ENCODE results near the gene CTXND1.

The CTXND1 gene

DNA sequence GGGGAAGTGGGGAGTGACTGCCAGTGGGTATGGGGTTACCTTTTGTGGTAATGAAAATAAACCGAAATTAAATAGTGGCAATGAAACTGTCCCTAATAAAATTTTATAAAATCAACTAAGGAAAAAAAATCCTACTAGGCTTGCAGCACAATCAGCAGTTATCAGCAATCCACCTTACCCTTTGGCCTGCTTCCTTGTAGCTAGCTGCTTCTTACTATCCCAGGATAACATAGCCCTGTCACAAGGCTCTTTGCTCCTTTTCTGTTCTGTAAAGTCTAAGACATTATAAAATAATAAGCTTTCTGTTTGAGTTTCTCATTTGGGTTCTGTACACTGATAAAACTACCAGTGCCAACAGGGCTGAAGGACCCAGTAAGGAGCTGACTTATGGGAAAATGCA lies 23.0 kb upstream of the CTXND1 start:
- Histone ChIP-seq H3K4me3 (ENCODE audit: low read depth, low read length) (no peak overlapping the region), H3K36me3 (ENCODE audit: control insufficient read depth in 2 of 2, insufficient read depth in 1 of 2, low read length in 2 of 2) (no peaks in the 10 kb centered on the region), H3K4me1 (ENCODE audit: control insufficient read depth, insufficient read depth, low read length) (no peaks in the 10 kb centered on the region), H3K27ac (ENCODE audit: extremely low read depth, low read depth, low read length) (no peak overlapping the region), H3K9me3 (ENCODE audit: control insufficient read depth, insufficient read depth, low read depth, low read length) (no peaks in the 10 kb centered on the region)
- CTCF ChIA-PET = interaction anchor here (1.5 kb wide), 1 partner anchor 35 kb away, joined by 3 read pairs; no protein-coding TSS in a partner anchor
- TF ChIP-seq BCL11A (tag by site-specific recombination; IDR thresholded peaks at IDR 0.05; ENCODE audit: low read depth) (no peak), ZNF354C (tag by site-specific recombination; IDR thresholded peaks at IDR 0.05; ENCODE audit: borderline replicate concordance, low read depth) (no peak), HOXD13 (CRISPR knock-in tag; IDR thresholded peaks at IDR 0.05; ENCODE audit: borderline replicate concordance) (no peak), ZFP41 (tag by site-specific recombination; IDR thresholded peaks at IDR 0.05; ENCODE audit: borderline replicate concordance) (no peak), REPIN1 (tag by site-specific recombination; IDR thresholded peaks at IDR 0.05; ENCODE audit: low read depth) (no peak), ZNF776 (tag by site-specific recombination; IDR thresholded peaks at IDR 0.05; ENCODE audit: borderline replicate concordance) (no peak), ZIC2 (tag by site-specific recombination; IDR thresholded peaks at IDR 0.05) (no peak), ZNF132 (tag by site-specific recombination; IDR thresholded peaks at IDR 0.05; ENCODE audit: borderline replicate concordance) (no peak), ZNF23 (tag by site-specific recombination; IDR thresholded peaks at IDR 0.05; ENCODE audit: borderline replicate concordance) (no peak), KLF16 (tag by site-specific recombination; IDR thresholded peaks at IDR 0.05) (no peak), ZNF350 (tag by site-specific recombination; IDR thresholded peaks at IDR 0.05) (no peak), HOXC10 (CRISPR knock-in tag; IDR thresholded peaks at IDR 0.05) (no peak), WT1 (tag by site-specific recombination; IDR thresholded peaks at IDR 0.05) (no peak), KLF9 (tag by site-specific recombination; IDR thresholded peaks at IDR 0.05; ENCODE audit: low read depth) (no peak), ZNF366 (tag by site-specific recombination; conservative IDR thresholded peaks at IDR 0.05) (no peak)
- TF ChIP-seq, protein P1, sequence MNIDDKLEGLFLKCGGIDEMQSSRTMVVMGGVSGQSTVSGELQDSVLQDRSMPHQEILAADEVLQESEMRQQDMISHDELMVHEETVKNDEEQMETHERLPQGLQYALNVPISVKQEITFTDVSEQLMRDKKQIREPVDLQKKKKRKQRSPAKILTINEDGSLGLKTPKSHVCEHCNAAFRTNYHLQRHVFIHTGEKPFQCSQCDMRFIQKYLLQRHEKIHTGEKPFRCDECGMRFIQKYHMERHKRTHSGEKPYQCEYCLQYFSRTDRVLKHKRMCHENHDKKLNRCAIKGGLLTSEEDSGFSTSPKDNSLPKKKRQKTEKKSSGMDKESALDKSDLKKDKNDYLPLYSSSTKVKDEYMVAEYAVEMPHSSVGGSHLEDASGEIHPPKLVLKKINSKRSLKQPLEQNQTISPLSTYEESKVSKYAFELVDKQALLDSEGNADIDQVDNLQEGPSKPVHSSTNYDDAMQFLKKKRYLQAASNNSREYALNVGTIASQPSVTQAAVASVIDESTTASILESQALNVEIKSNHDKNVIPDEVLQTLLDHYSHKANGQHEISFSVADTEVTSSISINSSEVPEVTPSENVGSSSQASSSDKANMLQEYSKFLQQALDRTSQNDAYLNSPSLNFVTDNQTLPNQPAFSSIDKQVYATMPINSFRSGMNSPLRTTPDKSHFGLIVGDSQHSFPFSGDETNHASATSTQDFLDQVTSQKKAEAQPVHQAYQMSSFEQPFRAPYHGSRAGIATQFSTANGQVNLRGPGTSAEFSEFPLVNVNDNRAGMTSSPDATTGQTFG (tag by site-specific recombination; IDR thresholded peaks at IDR 0.05; ENCODE audit: borderline replicate concordance) = no peak
- TF ChIP-seq, protein P2, sequence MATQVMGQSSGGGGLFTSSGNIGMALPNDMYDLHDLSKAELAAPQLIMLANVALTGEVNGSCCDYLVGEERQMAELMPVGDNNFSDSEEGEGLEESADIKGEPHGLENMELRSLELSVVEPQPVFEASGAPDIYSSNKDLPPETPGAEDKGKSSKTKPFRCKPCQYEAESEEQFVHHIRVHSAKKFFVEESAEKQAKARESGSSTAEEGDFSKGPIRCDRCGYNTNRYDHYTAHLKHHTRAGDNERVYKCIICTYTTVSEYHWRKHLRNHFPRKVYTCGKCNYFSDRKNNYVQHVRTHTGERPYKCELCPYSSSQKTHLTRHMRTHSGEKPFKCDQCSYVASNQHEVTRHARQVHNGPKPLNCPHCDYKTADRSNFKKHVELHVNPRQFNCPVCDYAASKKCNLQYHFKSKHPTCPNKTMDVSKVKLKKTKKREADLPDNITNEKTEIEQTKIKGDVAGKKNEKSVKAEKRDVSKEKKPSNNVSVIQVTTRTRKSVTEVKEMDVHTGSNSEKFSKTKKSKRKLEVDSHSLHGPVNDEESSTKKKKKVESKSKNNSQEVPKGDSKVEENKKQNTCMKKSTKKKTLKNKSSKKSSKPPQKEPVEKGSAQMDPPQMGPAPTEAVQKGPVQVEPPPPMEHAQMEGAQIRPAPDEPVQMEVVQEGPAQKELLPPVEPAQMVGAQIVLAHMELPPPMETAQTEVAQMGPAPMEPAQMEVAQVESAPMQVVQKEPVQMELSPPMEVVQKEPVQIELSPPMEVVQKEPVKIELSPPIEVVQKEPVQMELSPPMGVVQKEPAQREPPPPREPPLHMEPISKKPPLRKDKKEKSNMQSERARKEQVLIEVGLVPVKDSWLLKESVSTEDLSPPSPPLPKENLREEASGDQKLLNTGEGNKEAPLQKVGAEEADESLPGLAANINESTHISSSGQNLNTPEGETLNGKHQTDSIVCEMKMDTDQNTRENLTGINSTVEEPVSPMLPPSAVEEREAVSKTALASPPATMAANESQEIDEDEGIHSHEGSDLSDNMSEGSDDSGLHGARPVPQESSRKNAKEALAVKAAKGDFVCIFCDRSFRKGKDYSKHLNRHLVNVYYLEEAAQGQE (tag by site-specific recombination; IDR thresholded peaks at IDR 0.05) = no peak
- TF ChIP-seq, protein P3, sequence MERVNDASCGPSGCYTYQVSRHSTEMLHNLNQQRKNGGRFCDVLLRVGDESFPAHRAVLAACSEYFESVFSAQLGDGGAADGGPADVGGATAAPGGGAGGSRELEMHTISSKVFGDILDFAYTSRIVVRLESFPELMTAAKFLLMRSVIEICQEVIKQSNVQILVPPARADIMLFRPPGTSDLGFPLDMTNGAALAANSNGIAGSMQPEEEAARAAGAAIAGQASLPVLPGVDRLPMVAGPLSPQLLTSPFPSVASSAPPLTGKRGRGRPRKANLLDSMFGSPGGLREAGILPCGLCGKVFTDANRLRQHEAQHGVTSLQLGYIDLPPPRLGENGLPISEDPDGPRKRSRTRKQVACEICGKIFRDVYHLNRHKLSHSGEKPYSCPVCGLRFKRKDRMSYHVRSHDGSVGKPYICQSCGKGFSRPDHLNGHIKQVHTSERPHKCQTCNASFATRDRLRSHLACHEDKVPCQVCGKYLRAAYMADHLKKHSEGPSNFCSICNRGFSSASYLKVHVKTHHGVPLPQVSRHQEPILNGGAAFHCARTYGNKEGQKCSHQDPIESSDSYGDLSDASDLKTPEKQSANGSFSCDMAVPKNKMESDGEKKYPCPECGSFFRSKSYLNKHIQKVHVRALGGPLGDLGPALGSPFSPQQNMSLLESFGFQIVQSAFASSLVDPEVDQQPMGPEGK (tag by site-specific recombination; IDR thresholded peaks at IDR 0.05) = no peak
- POLR2A ChIA-PET = interaction anchor here (0.5 kb wide), 1 partner anchor 87 kb away, joined by 3 read pairs; no protein-coding TSS in a partner anchor

All from HEK293 (cell line).